ENCODE measurements around the gene FAM149B1.

FAM149B1 gene

GRCh38 chr10:73174148-73174925, 6.4 kb downstream of the FAM149B1 start:
- DNase-seq = no peak

- DNase-seq = no peak
These were observed 14.6 kb downstream of the FAM149B1 start for GRCh38 chr10:73182568-73182967.

GRCh38 chr10:73183667-73184281, 15.9 kb downstream of the FAM149B1 start:
- peak; percentile 43 for DNase-seq

GRCh38 chr10:73186266-73186665, 18.3 kb downstream of the FAM149B1 start:
- DNase-seq = no peak

GRCh38 chr10:73190188-73190587, 22.3 kb downstream of the FAM149B1 start:
- no peak for DNase-seq

- no peak for DNase-seq
These were observed 37.2 kb downstream of the FAM149B1 start for GRCh38 chr10:73205081-73205480.

- DNase-seq = no peak
These were observed 38.0 kb downstream of the FAM149B1 start for GRCh38 chr10:73205890-73206289.

GRCh38 chr10:73206385-73206784, 38.5 kb downstream of the FAM149B1 start:
- no peak for DNase-seq

- DNase-seq = no peak
These were observed 40.0 kb downstream of the FAM149B1 start for GRCh38 chr10:73207883-73208282.

- peak; percentile 61 for DNase-seq
These were observed 41.8 kb downstream of the FAM149B1 start for GRCh38 chr10:73209705-73210104.

- DNase-seq = no peak
These were observed 42.6 kb downstream of the FAM149B1 start for GRCh38 chr10:73210395-73211105.

GRCh38 chr10:73211106-73211811, 43.3 kb downstream of the FAM149B1 start:
- DNase-seq = no peak

GRCh38 chr10:73215749-73216148, 47.8 kb downstream of the FAM149B1 start:
- DNase-seq = no peak

- no peak for DNase-seq
These were observed 49.7 kb downstream of the FAM149B1 start for GRCh38 chr10:73217628-73218027.

GRCh38 chr10:73218431-73219191, 50.7 kb downstream of the FAM149B1 start:
- peak; percentile 10 for DNase-seq

GRCh38 chr10:73219384-73219783, 51.5 kb downstream of the FAM149B1 start:
- no peak for DNase-seq

- DNase-seq = no peak
These were observed 53.1 kb downstream of the FAM149B1 start for GRCh38 chr10:73220989-73221388.

- no peak for DNase-seq
These were observed 57.6 kb downstream of the FAM149B1 start for GRCh38 chr10:73225518-73225917.

- DNase-seq = no peak
These were observed 58.7 kb downstream of the FAM149B1 start for GRCh38 chr10:73226663-73227062.

- peak; percentile 29 for DNase-seq
These were observed 60.3 kb downstream of the FAM149B1 start for GRCh38 chr10:73228247-73228646.

GRCh38 chr10:73229567-73229966, 61.6 kb downstream of the FAM149B1 start:
- no peak for DNase-seq

GRCh38 chr10:73232887-73233286, 65.0 kb downstream of the FAM149B1 start:
- peak; percentile 22 for DNase-seq
